Motor neuron (in vitro differentiated cells): ENCODE results near the gene ACSM3. TPM values are rescaled to one million over a fixed set of nuclear protein-coding genes. Genes with fewer than 3 reads are reported as not detected.
"Not testable (repeated sequence)": the region's sequence is repeated elsewhere in the genome, so short reads cannot be mapped to it uniquely, and the experiment has no call there.

ENCODE experiments used
- ATAC-seq, 8 experiments: fragments of 200-7000 bp; cut with Tn5 transposase; replicated peaks in 6 of 8; 2 replicates each; pipeline ENCODE4 v1.8.0; 2021; ENCODE audit warnings: mild to moderate bottlenecking in 8 of 8, moderate library complexity in 8 of 8
- H3K27ac ChIP-seq, 2 donors: fragments of 250-450 bp; sonication (Bioruptor Pico); 2 replicates each; pipeline ENCODE4 v1.9.0; 2021; ENCODE audit warnings: antibody characterized with exemption in 2 of 2, mild to moderate bottlenecking in 2 of 2, moderate library complexity in 1 of 2
- H3K4me1 ChIP-seq, 2 donors: fragments of 250-450 bp; sonication (Bioruptor Pico); replicated peaks in 1 of 2; 2 replicates each; pipeline ENCODE4 v1.6.1; 2021; ENCODE audit warnings: antibody characterized with exemption in 2 of 2, mild to moderate bottlenecking in 2 of 2, moderate library complexity in 1 of 2
- H3K4me3 ChIP-seq, 5 donors: fragments of 250-450 bp; sonication (Bioruptor Pico); 2 replicates each; pipeline ENCODE4 v1.9.0; 2021; ENCODE audit warnings: antibody characterized with exemption in 5 of 5, mild to moderate bottlenecking in 5 of 5, moderate library complexity in 4 of 5
- WGBS, 10 experiments: fragments of 450-650 bp; shearing (Covaris generic); methylation state at CpG; one replicate each; pipeline ENCODE4 v1.0.0; 2022; 5-methylcytosine and 5-hydroxymethylcytosine counted together
- in situ Hi-C, 9 experiments: fragments of 400-800 bp; cut with MboI; loops; one replicate each; pipeline ENCODE4 v1.15.0; 2021; ENCODE audit warnings: low sequenced_read_pairs in 9 of 9, low pct_unique_long_range_greater_than_20kb in 2 of 9; ENCODE audit not compliant: unreplicated experiment in 9 of 9
- total RNA-seq, 8 experiments: library from RNA; unstranded; fragments of 300-600 nt; gene quantifications; 2 replicates each; pipeline versions ENCODE4 v1.2.3 to v1.2.4, GENCODE V29; 2022

Gene ACSM3
- total RNA-seq, 8 experiments from 2014 or later: 0.23 to 4.5 (median 1.7) TPM

- H3K4me1 ChIP-seq: no peaks in the 10 kb centered on the region
- peak in 1 of 8 experiments; percentile 25 for ATAC-seq
- H3K27ac ChIP-seq: no peak overlapping the region
- no peak overlapping the region for H3K4me3 ChIP-seq
- WGBS, 10 experiments: 0 to 100% (median 64%) methylated on average over 1 to 2 of the region's 2 CpGs; no CpG with 5 or more reads in 1 of the 10 experiments
- in situ Hi-C loops: no loop called here
Observed at GRCh38 chr16:20799599-20799998, 35.8 kb downstream of the ACSM3 start.

DNA sequence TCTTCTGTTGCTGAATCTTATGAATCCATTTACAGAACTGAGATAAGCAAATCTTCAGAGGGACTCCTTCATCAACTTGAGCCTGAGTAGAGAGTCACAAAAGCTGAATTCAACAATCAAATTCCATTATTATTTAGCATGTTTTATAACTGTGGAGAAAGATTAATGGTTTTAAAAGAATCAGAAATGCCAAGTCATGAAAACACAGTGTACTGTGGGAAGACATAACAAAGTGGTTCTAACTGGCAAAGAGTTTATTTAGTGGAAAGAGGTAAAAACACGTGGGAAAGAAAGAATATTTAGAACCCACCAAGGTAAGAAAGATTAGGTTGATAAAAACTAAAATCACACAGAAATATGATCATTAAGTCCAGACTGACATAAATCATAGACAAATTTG lies 37.5 kb downstream of the ACSM3 start:
- in situ Hi-C loops: loop anchor here in 1 of 9 experiments (25.0 kb wide), 1 partner anchor 486 kb away; the partner anchor contains the start of gene CRYM
- 44 to 100% (median 84%) methylated on average over 1 of the region's 1 CpG; no CpG with 5 or more reads in 2 of the 10 experiments for WGBS, 10 experiments
- no peak overlapping the region for H3K4me3 ChIP-seq
- no peak for ATAC-seq
- peaks cover 0 to 6% of the 10 kb centered on the region in 2 donors for H3K4me1 ChIP-seq
- H3K27ac ChIP-seq: no peak overlapping the region

DNA sequence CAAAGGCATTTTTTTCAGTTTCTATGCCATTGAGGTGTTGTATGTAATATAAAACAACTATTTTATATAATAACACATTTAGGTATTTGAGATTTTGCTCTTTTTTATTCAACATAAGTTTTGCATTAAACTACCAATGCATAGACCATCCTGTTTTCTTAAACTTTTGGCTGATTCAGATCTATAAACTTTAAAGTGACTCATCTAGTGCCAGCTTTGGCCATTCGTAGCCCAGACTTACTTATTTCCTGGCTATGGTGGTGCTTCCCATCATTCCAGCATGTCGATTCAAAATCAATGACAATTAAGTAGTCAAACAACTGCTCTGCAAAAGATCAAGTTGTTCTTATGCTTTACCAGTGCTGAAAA lies 39.4 kb downstream of the ACSM3 start:
- ATAC-seq: no peak
- 29 to 100% (median 88%) methylated on average over 1 to 2 of the region's 2 CpGs; no CpG with 5 or more reads in 1 of the 10 experiments for WGBS, 10 experiments

DNA sequence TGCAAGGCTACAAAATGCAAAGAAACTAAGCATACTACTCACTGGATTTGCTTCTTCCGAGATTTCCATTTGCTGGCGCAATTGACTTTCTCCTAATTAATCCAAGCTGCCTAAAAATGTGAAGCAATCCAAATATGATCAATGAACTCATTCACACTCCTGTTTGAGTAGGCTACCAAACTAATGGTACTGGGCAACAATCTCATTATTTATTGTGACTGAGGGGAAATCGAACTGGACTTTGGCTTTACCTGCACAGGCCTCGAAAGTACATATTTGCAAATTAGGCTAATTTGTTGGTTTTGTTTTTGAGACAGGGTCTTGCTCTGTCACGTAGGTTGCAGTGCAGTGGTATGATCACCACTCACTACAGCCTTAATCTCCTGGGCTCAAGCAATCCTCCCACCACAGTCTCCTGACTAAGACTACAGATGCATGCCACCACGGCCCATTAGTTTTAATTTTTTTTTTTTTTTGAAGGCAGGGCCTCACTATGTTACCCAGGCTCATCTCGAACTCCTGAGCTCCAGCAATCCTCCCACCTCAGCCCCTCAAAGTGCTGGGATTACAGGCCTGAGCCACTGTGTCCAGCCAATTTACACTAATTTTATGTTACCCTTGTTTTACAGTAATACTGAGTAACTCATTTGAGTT lies 39.9 kb downstream of the ACSM3 start:
- H3K4me1 ChIP-seq: peaks cover 0 to 6% of the 10 kb centered on the region in 2 donors
- 61 to 100% (median 89%) methylated on average over 1 to 7 of the region's 7 CpGs for WGBS, 10 experiments
- no peak for ATAC-seq
- in situ Hi-C loops: loop anchor here in 1 of 9 experiments (25.0 kb wide), 1 partner anchor 484 kb away; the partner anchor contains the start of gene CRYM
- H3K27ac ChIP-seq: no peak overlapping the region
- H3K4me3 ChIP-seq: no peak overlapping the region

More for the DNA sequence above, 39.4 kb downstream of the ACSM3 start:
- Histone ChIP-seq H3K27ac (no peak overlapping the region), H3K4me1 (peaks cover 0 to 6% of the 10 kb centered on the region in 2 donors), H3K4me3 (no peak overlapping the region)
- in situ Hi-C loops: loop anchor here in 1 of 9 experiments (25.0 kb wide), 1 partner anchor 484 kb away; the partner anchor contains the start of gene CRYM

- not testable (repeated sequence) for ATAC-seq, H3K4me1 ChIP-seq
- peak overlapping the region; percentile 61 to 92 (median 71) for H3K4me3 ChIP-seq
- in situ Hi-C loops: loop anchor here in 1 of 9 experiments (25.0 kb wide), 1 partner anchor 482 kb away; the partner anchor contains the start of gene CRYM
- 0 to 21% (median 4%) methylated on average over 2 to 12 of the region's 12 CpGs; no CpG with 5 or more reads in 1 of the 10 experiments for WGBS, 10 experiments
- peak overlapping the region; percentile 41 to 74 for H3K27ac ChIP-seq
Observed at GRCh38 chr16:20805684-20806167, 41.9 kb downstream of the ACSM3 start.

DNA sequence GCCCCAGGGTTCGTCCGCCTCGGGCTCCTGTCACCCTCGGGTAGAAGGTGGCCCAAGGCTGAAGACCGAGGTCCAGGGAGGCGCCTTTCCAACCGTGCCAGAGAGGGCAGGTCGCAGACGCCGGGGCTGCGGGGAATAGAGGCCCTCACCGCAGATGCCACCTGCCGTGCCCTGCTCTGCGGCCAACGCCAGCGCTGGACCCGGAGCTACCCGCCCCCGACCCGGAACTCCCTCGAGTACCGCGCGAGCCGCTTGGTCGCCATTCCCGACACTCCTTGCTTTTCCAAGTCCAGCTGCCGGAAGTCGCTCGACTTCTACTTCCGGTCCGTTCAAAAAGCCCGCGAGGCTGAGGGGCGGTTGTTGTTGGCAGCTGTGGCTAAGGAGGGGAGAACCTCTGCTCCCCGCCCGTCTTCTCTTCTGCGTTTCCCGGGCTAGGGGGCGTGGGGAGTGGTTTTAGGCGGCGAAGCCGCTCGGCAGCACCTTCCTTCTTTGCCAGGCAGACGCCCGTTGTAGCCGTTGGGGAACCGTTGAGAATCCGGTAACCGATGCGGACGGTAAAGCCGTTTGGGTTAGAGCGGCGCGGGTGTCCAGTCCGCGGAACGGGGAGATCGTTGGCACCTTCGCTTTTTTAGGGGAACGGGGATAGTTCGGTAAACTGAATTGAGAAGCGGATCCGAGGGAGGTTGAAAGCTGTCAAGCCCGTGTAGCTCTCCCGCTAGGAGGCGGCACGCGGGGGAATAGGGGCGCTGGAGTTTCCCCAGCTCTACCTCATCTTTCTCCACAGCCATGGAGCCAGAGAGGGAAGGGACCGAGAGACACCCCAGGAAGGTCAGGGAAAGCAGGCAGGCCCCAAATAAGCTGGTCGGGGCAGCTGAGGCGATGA lies 42.6 kb downstream of the ACSM3 start, which contains the start of the genes ERI2 and REXO5:
ERI2 (minus strand) TSS at position 305 of the 883 bp plus-strand sequence; CDS start at position 263, 42 bp downstream.
REXO5 (plus strand) TSS at position 360 of the 883 bp plus-strand sequence; CDS start at position 787, 427 bp downstream.
- WGBS, 10 experiments: 0% methylated on average over 1 to 19 of the region's 74 CpGs; no CpG with 5 or more reads in 5 of the 10 experiments
- peak; percentile 88 to 96 (median 95) for ATAC-seq
- in situ Hi-C loops: loop anchor here in 1 of 9 experiments (25.0 kb wide), 1 partner anchor 481 kb away; the partner anchor contains the start of gene CRYM
- Histone ChIP-seq H3K4me1 (peaks cover 0 to 6% of the 10 kb centered on the region in 2 donors), H3K27ac (peak within 1 kb of the TSS; percentile 41 to 74), H3K4me3 (peak within 1 kb of the TSS; percentile 61 to 92 (median 71))

DNA sequence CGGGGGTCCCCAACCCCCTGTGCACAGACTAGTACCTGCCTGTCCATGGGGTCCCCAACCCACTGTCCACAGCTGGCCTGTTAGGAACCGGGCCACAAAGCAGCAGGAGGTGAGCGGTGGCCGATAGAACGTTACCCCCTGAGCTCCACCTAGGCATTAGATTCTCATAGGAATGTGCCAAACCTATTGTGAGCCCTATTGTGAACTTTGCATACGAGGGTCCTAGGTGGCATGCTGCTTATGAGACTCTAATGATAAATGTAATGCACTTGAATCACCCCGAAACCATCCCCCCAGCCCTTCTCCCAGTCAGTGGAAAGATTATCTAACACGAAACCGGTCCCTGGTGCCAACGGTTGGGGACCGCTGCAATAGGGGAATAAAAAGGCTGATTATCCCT lies 44.0 kb downstream of the ACSM3 start:
- no peak overlapping the region for H3K4me3 ChIP-seq
- H3K27ac ChIP-seq: no peak overlapping the region
- 83 to 100% (median 91%) methylated on average over 1 to 7 of the region's 11 CpGs; no CpG with 5 or more reads in 3 of the 10 experiments for WGBS, 10 experiments

DNA sequence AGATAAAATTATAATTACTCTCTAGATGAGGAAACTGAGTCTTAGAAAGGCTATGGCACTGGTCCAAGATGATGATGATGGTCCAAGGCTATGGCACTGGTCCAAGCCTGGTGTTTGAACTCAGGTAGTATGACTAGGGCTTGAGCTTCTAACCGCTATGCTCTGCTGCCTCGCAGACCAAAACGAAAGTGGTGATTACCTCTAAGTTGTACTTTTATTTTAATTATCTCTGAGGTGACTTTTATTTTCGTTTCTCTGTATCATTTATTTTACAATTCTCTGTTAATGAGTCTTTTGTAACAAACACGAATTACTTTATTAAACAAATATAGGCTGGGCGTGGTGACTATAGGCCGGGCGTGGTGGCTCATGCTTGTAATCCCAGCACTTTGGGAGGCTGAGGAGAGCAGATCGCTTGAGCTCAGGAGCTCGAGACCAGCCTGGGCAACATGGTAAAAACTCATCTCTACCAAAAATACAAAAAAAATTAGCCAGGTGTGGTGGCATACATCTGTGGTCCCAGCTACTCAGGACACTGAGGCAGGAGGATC lies 48.1 kb downstream of the ACSM3 start:
- 78 to 100% (median 89%) methylated on average over 3 to 10 of the region's 10 CpGs; no CpG with 5 or more reads in 1 of the 10 experiments for WGBS, 10 experiments
- Histone ChIP-seq H3K4me3 (no peak overlapping the region), H3K4me1 (no peaks in the 10 kb centered on the region), H3K27ac (no peak overlapping the region)
- ATAC-seq: no peak
- in situ Hi-C loops: loop anchor here in 1 of 9 experiments (25.0 kb wide), 1 partner anchor 475 kb away; the partner anchor contains the start of gene CRYM

More for the DNA sequence above, 44.0 kb downstream of the ACSM3 start:
- H3K4me1 ChIP-seq: peaks cover 0 to 6% of the 10 kb centered on the region in 2 donors
- ATAC-seq: no peak
- in situ Hi-C loops: loop anchor here in 1 of 9 experiments (25.0 kb wide), 1 partner anchor 479 kb away; the partner anchor contains the start of gene CRYM

DNA sequence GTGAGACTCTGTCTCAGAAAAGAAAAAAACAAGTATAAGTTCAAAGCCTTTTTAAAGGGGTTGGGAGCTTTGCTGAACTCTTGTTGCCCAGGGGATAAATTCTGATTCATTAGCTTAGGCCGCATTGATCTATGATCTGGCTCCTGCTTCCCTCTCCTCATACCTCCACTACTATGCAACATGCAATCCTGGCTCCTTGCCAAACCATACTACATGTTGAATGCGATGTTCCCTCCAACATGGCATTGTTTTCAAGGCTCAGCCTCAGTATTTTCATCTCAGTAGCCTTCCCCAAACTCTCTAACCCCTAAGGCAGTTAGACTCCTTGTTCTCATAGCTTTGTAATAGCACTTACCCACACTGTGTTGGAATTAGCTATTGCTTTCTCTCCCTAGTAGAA lies 48.7 kb downstream of the ACSM3 start:
- in situ Hi-C loops: loop anchor here in 1 of 9 experiments (25.0 kb wide), 1 partner anchor 475 kb away; the partner anchor contains the start of gene CRYM
- no peak for ATAC-seq
- 70 to 100% (median 87%) methylated on average over 1 to 2 of the region's 2 CpGs; no CpG with 5 or more reads in 4 of the 10 experiments for WGBS, 10 experiments
- H3K27ac ChIP-seq: no peak overlapping the region
- no peaks in the 10 kb centered on the region for H3K4me1 ChIP-seq
- H3K4me3 ChIP-seq: no peak overlapping the region

GRCh38 chr16:20814784-20815183 lies 51.0 kb downstream of the ACSM3 start:
- H3K27ac ChIP-seq: no peak overlapping the region
- in situ Hi-C loops: loop anchor here in 1 of 9 experiments (25.0 kb wide), 1 partner anchor 473 kb away; the partner anchor contains the start of gene CRYM
- ATAC-seq: peak in 2 of 8 experiments; percentile 21 to 91
- H3K4me3 ChIP-seq: no peak overlapping the region
- 82 to 100% (median 90%) methylated on average over 1 to 4 of the region's 4 CpGs for WGBS, 10 experiments
- H3K4me1 ChIP-seq: no peaks in the 10 kb centered on the region

GRCh38 chr16:20818929-20819585 lies 55.2 kb downstream of the ACSM3 start:
- in situ Hi-C loops: loop anchor here in 1 of 9 experiments (25.0 kb wide), 1 partner anchor 468 kb away; the partner anchor contains the start of gene CRYM
- H3K27ac ChIP-seq: no peak overlapping the region
- H3K4me3 ChIP-seq: no peak overlapping the region
- no peak for ATAC-seq
- WGBS, 10 experiments: 82 to 100% (median 92%) methylated on average over 2 to 4 of the region's 4 CpGs; no CpG with 5 or more reads in 1 of the 10 experiments
- H3K4me1 ChIP-seq: no peaks in the 10 kb centered on the region
